Neural crest cell (in vitro differentiated cells): ENCODE results near the gene GBGT1. TPM values are rescaled to one million over a fixed set of nuclear protein-coding genes. Genes with fewer than 3 reads are reported as not detected.
A peak's percentile ranks its signal among the peaks of the same experiment; 100 is the strongest.

Experiments
- DNase-seq: peaks from one replicate; pipeline ENCODE4 v3.0.0; 2021; ENCODE audit warnings: low read depth, mixed read lengths, low spot score
- H3K27ac Mint-ChIP-seq: one replicate; pipeline ENCODE4 v1.8.0; 2021; ENCODE audit warnings: mild to moderate bottlenecking, mixed read lengths; ENCODE audit not compliant: unreplicated experiment
- H3K27me3 Mint-ChIP-seq: 2 replicates; pipeline ENCODE4 v1.8.0; 2021; ENCODE audit warnings: low read depth, mild to moderate bottlenecking, mixed read lengths
- H3K36me3 Mint-ChIP-seq: 2 replicates; pipeline ENCODE4 v1.8.0; 2021; ENCODE audit warnings: low read depth, mild to moderate bottlenecking, mixed read lengths
- H3K4me1 Mint-ChIP-seq: 2 replicates; pipeline ENCODE4 v1.8.0; 2021; ENCODE audit warnings: mixed read lengths
- H3K4me3 Mint-ChIP-seq: one replicate; pipeline ENCODE4 v1.8.0; 2021; ENCODE audit warnings: mild to moderate bottlenecking, mixed read lengths
- H3K9me3 Mint-ChIP-seq: 2 replicates; pipeline ENCODE4 v1.8.0; 2021; ENCODE audit warnings: mixed read lengths
- total RNA-seq: library from RNA; stranded (reverse); gene quantifications from 2 replicates; pipeline ENCODE4 v1.2.1, GENCODE V29; 2021
- TF ChIP-seq, protein P1 (sequence below): fragments of 200-600 bp; sonication (generic); conservative IDR thresholded peaks from 2 replicates; pipeline ENCODE4 v1.5.0; 2021; ENCODE audit warnings: antibody characterized with exemption, mild to moderate bottlenecking

GBGT1 gene
- total RNA-seq, 1 donor from 2014 or later, result 13.8 TPM

DNA sequence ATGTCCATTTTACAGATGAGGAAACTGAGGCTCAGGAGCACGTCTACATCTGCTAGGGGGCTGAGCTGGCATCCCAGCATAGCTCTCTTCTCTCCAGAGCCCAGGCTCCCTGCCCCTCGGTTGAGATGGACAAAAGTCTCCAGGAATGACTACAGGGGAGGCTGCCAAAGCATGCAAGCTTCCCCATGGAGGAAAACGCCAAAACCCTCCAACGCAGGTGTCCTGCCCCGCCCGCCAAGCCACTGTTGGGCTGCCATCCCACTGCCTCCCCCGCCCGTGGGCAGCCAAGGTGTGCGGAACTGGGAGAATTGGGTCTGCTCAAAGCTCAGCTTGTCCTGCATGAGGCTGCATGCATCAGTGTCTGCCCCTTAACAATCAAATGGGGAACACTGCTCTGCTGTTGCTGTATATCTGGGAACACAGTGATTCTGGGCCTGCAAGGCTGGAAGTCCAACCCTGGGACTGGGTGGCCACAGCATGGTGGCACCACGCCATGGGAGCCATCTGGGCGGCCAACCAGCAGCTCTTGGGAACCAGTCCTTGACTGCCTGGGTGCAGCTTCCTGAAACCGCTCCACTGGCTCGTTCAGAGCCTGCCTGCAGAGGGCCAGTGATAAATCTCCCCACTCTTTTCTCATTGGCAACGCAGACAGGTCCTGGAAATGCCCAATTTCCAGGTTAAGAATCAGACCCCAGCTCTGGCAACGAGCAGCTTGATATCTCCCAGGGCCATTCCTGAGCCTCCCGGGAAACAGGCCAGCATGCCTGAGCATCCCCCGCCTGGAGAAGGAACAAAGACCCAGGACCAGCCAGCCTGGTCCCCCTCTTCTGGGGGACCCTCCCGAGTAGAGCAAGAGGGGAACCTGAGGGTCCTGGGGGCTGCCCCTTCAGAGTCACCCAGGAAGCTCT is 46.2 kb downstream of the GBGT1 start:
- DNase-seq, result no peak
- Mint-ChIP-seq H3K27me3 (no peaks in the 10 kb centered on the region), H3K4me3 (peak overlapping the region; percentile 64), H3K9me3 (no peaks in the 10 kb centered on the region), H3K27ac (no peak overlapping the region), H3K36me3 (no peaks in the 10 kb centered on the region), H3K4me1 (peaks cover 48% of the 10 kb centered on the region)
- TF ChIP-seq, protein P1, sequence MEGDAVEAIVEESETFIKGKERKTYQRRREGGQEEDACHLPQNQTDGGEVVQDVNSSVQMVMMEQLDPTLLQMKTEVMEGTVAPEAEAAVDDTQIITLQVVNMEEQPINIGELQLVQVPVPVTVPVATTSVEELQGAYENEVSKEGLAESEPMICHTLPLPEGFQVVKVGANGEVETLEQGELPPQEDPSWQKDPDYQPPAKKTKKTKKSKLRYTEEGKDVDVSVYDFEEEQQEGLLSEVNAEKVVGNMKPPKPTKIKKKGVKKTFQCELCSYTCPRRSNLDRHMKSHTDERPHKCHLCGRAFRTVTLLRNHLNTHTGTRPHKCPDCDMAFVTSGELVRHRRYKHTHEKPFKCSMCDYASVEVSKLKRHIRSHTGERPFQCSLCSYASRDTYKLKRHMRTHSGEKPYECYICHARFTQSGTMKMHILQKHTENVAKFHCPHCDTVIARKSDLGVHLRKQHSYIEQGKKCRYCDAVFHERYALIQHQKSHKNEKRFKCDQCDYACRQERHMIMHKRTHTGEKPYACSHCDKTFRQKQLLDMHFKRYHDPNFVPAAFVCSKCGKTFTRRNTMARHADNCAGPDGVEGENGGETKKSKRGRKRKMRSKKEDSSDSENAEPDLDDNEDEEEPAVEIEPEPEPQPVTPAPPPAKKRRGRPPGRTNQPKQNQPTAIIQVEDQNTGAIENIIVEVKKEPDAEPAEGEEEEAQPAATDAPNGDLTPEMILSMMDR, result no peak

DNA sequence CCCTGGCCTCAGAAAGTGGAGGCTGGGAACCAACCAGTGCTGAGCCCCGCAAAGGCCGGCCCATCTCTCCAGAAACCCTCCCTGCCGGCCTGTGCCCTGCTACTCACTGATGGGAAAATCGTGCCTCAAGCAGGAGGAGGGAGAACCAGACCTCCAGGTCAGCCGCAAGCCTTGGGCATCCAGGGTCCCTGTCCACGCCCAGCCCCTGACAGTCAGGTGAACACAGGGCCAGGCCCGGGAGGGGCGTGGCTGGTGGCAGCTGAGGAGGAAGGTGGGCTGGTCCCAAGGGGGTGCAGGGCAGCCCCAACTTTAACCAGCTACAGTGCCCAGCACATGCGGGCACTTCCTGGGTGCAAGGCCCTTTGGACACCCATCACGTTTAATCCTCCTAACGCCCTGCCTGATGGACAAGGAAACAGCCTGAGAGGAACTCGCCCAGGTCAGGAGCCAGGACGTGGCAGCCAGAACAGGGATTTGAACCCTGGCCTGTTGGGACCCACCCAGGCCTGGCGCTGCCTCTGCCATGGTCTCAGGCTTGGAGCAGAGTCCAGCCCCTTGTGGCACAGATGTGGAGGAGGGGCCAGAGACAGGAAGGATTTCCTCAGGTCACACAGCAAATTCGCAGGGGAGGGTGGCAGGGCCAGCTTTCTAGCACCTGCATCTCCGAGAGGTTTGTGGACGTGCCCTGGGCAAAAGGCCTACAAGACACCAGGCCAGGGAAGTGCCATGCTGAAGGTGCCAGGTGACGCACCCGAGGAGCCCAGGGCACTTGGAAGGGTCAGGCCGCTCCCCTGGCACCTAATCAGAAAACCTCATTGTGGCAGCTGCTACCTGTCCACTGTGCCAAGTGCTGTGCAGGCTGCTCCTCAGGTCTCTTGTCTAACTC is 47.1 kb downstream of the GBGT1 start:
- no peak overlapping the region for H3K27ac Mint-ChIP-seq
- DNase-seq, result no peak
- no peaks in the 10 kb centered on the region for H3K27me3 Mint-ChIP-seq
- H3K4me3 Mint-ChIP-seq, result no peak overlapping the region
- no peaks in the 10 kb centered on the region for H3K9me3 Mint-ChIP-seq
- TF ChIP-seq, protein P1, result no peak
- peaks cover 39% of the 10 kb centered on the region for H3K4me1 Mint-ChIP-seq
- no peaks in the 10 kb centered on the region for H3K36me3 Mint-ChIP-seq

DNA sequence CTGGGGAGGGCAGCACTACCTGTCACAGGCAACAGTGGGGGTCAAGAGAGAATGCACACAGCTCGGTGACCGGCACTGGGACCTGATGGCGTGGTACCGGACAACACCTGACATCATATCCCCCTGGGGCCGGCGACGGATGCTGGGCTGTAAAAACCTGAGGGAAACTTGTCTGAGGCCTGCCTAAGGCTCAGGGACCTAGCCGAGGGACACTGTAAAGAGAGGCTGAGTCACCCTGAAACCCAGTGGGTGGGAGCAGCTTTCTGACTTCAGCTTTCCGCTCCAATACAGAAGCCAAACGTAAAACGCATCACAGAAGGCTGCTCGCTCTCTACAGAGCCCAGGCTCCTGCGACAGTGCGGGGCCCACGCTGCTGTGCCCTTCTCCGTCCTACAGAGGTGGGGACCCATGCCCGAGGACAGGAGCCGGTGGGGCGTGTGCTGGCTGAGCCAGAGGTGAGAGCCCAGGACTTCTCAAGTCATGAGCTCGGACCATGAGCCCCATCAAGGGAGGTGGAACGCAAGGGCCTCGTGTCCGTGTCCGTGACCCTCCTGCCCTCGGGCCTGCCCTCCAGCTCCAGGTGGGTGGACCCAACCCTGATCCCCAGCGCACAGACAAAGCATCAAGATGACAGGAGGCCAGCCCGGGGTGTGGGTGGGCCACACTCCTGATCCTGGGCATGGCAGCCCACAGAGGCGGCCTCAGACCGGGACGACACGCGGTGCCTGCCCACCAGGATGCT is 47.9 kb downstream of the GBGT1 start:
- Mint-ChIP-seq H3K27me3 (no peaks in the 10 kb centered on the region), H3K27ac (peak overlapping the region; percentile 75), H3K36me3 (no peaks in the 10 kb centered on the region), H3K9me3 (no peaks in the 10 kb centered on the region), H3K4me1 (peaks cover 36% of the 10 kb centered on the region), H3K4me3 (peak overlapping the region; percentile 19)
- DNase-seq, result no peak
- TF ChIP-seq, protein P1, result no peak

DNA sequence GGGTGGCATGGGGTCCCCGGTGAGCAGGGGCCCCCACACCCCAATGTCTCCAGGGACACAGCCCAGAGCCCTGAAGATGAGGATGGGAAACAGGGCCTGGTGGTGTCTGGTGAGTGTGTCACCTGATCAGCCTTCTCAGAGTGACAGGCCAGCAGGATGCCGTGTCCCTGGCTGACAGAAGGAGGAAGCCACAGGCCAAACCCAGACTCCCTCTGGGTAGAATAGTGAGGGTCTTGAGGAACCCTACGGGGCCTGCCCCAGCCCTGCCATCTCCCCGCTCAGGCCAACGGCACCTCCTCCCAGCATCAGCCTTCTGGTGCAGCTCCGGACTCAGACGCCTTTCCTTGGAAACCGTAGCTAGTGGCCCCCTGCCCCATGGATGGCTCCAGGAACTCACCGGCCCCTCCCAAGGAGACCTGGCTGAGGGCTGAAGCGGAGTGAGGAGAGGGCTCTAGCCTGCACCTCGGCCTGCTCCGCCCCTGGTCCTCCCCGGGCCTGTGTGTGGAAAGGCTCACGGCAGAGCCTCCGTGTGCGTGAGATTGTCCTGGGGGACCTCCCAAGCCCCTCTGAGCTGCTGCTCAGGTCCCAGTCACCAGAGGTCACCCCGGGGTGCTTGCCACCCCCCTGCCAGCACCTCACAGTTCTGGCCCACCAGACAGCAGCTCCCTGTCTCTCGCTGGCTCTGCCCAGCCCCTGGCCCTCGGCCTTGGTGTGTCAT is 48.7 kb downstream of the GBGT1 start:
- H3K27me3 Mint-ChIP-seq, result no peaks in the 10 kb centered on the region
- H3K4me1 Mint-ChIP-seq, result peaks cover 35% of the 10 kb centered on the region
- TF ChIP-seq, protein P1, result no peak
- DNase-seq, result no peak
- H3K4me3 Mint-ChIP-seq, result no peak overlapping the region
- peak overlapping the region; percentile 57 for H3K27ac Mint-ChIP-seq
- no peaks in the 10 kb centered on the region for H3K36me3 Mint-ChIP-seq
- no peaks in the 10 kb centered on the region for H3K9me3 Mint-ChIP-seq
